Measurements from ENCODE around the gene E2F7.
"Not testable (repeated sequence)": the region's sequence is repeated elsewhere in the genome, so short reads cannot be mapped to it uniquely, and the experiment has no call there.

The E2F7 gene

GRCh38 chr12:77065361-77066204, at the start of gene E2F7:
Gene E2F7 (minus strand): TSS chr12:77065569. CDS start chr12:77064635, 934 bp downstream.
- DNase-seq, result peak; percentile 98 to 99 (median 99)

- DNase-seq, result no peak
Measured at GRCh38 chr12:77113971-77114370, 48.6 kb upstream of the E2F7 start.

- DNase-seq, result no peak
Measured at GRCh38 chr12:77108707-77109106, 43.3 kb upstream of the E2F7 start.

GRCh38 chr12:77107121-77107520, 41.8 kb upstream of the E2F7 start:
- no peak for DNase-seq

- DNase-seq, result no peak
Measured at GRCh38 chr12:77104792-77105191, 39.4 kb upstream of the E2F7 start.

- DNase-seq, result no peak
Measured at GRCh38 chr12:77104286-77104685, 38.9 kb upstream of the E2F7 start.

- no peak for DNase-seq
Measured at GRCh38 chr12:77102691-77103090, 37.3 kb upstream of the E2F7 start.

- DNase-seq, result no peak
Measured at GRCh38 chr12:77102123-77102522, 36.8 kb upstream of the E2F7 start.

- DNase-seq, result no peak
Measured at GRCh38 chr12:77099799-77100198, 34.4 kb upstream of the E2F7 start.

GRCh38 chr12:77097846-77098245, 32.5 kb upstream of the E2F7 start:
- no peak for DNase-seq

- not testable (repeated sequence) for DNase-seq
Measured at GRCh38 chr12:77092227-77092626, 26.9 kb upstream of the E2F7 start.

GRCh38 chr12:77089686-77090220, 24.4 kb upstream of the E2F7 start:
- no peak for DNase-seq

GRCh38 chr12:77087427-77087826, 22.1 kb upstream of the E2F7 start:
- DNase-seq, result no peak

GRCh38 chr12:77082021-77082420, 16.7 kb upstream of the E2F7 start:
- DNase-seq, result no peak

- DNase-seq, result no peak
Measured at GRCh38 chr12:77079631-77080030, 14.3 kb upstream of the E2F7 start.

- no peak for DNase-seq
Measured at GRCh38 chr12:77078231-77078630, 12.9 kb upstream of the E2F7 start.

- no peak for DNase-seq
Measured at GRCh38 chr12:77076886-77077285, 11.5 kb upstream of the E2F7 start.

GRCh38 chr12:77073894-77074293, 8.5 kb upstream of the E2F7 start:
- DNase-seq, result not testable (repeated sequence)

- no peak for DNase-seq
Measured at GRCh38 chr12:77072833-77073495, 7.6 kb upstream of the E2F7 start.

- DNase-seq, result no peak
Measured at GRCh38 chr12:77070800-77071449, 5.6 kb upstream of the E2F7 start.

GRCh38 chr12:77070382-77070781, 5.0 kb upstream of the E2F7 start:
- no peak for DNase-seq

- peak in 2 of 3 experiments; percentile 46 to 94 for DNase-seq
Measured at GRCh38 chr12:77064896-77065360, 441 bp downstream of the E2F7 start.

- DNase-seq, result no peak
Measured at GRCh38 chr12:77062846-77063461, 2.4 kb downstream of the E2F7 start.

Data from NCI-H1417 (cell line).